Natural killer cell (primary cell): ENCODE results near the gene BDNF. TPM values are rescaled to one million over a fixed set of nuclear protein-coding genes. Genes with fewer than 3 reads are reported as not detected.

ENCODE experiments used
- ATAC-seq, 3 donors: fragments of 150-1000 bp in 2 of 3; fragments of 200-7000 bp in 1 of 3; cut with Tn5 transposase; 1 replicate in 1 of 3; 2 replicates in 2 of 3; pipeline ENCODE4 v1.10.0; 2021; ENCODE audit warnings: mild to moderate bottlenecking in 2 of 3, moderate library complexity in 2 of 3
- DNase-seq, 2 donors: peaks; one replicate each; pipeline versions ENCODE4 v3.0.0 to v3.0.0-alpha.2; 2013 to 2021; ENCODE audit warnings: mixed read lengths in 1 of 2
- H3K27ac ChIP-seq: one replicate; pipeline ENCODE4 v1.5.1; 2013; ENCODE audit warnings: mild to moderate bottlenecking, low read length
- H3K27me3 ChIP-seq: one replicate; pipeline ENCODE4 v1.6.1; 2013; ENCODE audit warnings: low read length; ENCODE audit not compliant: control insufficient read depth, insufficient read depth
- H3K36me3 ChIP-seq: one replicate; pipeline ENCODE4 v1.6.1; 2013; ENCODE audit warnings: low read length; ENCODE audit not compliant: control insufficient read depth, insufficient read depth
- H3K4me1 ChIP-seq: one replicate; pipeline ENCODE4 v1.6.1; 2013; ENCODE audit warnings: low read length; ENCODE audit not compliant: control insufficient read depth, insufficient read depth
- H3K4me3 ChIP-seq: one replicate; pipeline ENCODE4 v1.5.1; 2013; ENCODE audit warnings: low read length
- H3K9me3 ChIP-seq: one replicate; pipeline ENCODE4 v1.6.1; 2013; ENCODE audit warnings: low read length; ENCODE audit not compliant: control insufficient read depth, insufficient read depth
- H3K27ac Mint-ChIP-seq, 2 donors: one replicate each; pipeline ENCODE4 v1.8.0; 2022; ENCODE audit warnings: mild to moderate bottlenecking in 2 of 2, mixed read lengths in 2 of 2, moderate library complexity in 1 of 2
- H3K27me3 Mint-ChIP-seq, 2 donors: one replicate each; pipeline ENCODE4 v1.8.0; 2022; ENCODE audit warnings: low read depth in 2 of 2, mixed read lengths in 2 of 2
- H3K36me3 Mint-ChIP-seq: one replicate; pipeline ENCODE4 v1.8.0; 2022; ENCODE audit warnings: mixed read lengths
- H3K4me1 Mint-ChIP-seq, 2 donors: one replicate each; pipeline ENCODE4 v1.8.0; 2022; ENCODE audit warnings: mixed read lengths in 2 of 2
- H3K4me3 Mint-ChIP-seq: one replicate; pipeline ENCODE4 v1.8.0; 2022; ENCODE audit warnings: mild to moderate bottlenecking, moderate library complexity, mixed read lengths
- H3K9me3 Mint-ChIP-seq, 2 donors: one replicate each; pipeline ENCODE4 v1.8.0; 2022; ENCODE audit warnings: mixed read lengths in 2 of 2
- CTCF ChIP-seq: fragments of 200-600 bp; IDR thresholded peaks from one replicate; pipeline ENCODE4 v1.8.0; 2022; ENCODE audit warnings: antibody characterized with exemption
- WGBS: methylation state at CpG from one replicate; pipeline ENCODE4 v1.1.7; 2013; ENCODE audit warnings: missing lambda C conversion rate; ENCODE audit not compliant: insufficient coverage; 5-methylcytosine and 5-hydroxymethylcytosine counted together
- intact Hi-C: fragments of 100-400 bp; cut with micrococcal nuclease; formaldehyde crosslinking; loops from one replicate; pipeline ENCODE4 v1.14.2; 2022
- total RNA-seq, 4 donors: library from RNA; stranded (reverse); fragments of 120-200 nt in 1 of 4; gene quantifications; one replicate each; pipeline versions ENCODE4 v1.2.3 to v1.2.4, GENCODE V29; 2013 to 2022

BDNF gene
- total RNA-seq, 3 donors from 2014 or later (not counting 1 experiment from before 2014, with no cell fraction given), result not detected

GRCh38 chr11:27618281-27618915 is 81.9 kb downstream of the BDNF start:
- H3K27me3 Mint-ChIP-seq, result no peaks in the 10 kb centered on the region
- no peak overlapping the region for H3K27ac Mint-ChIP-seq
- H3K27ac ChIP-seq, result no peak overlapping the region
- no peaks in the 10 kb centered on the region for H3K4me1 ChIP-seq
- no peaks in the 10 kb centered on the region for H3K4me1 Mint-ChIP-seq
- 0% methylated on average over 1 of the region's 2 CpGs for WGBS
- H3K4me3 Mint-ChIP-seq, result no peak overlapping the region
- no peaks in the 10 kb centered on the region for H3K9me3 ChIP-seq
- TF ChIP-seq CTCF, result no peak
- H3K27me3 ChIP-seq, result no peaks in the 10 kb centered on the region
- H3K9me3 Mint-ChIP-seq, result peaks cover 4 to 8% of the 10 kb centered on the region in 2 donors
- H3K36me3 ChIP-seq, result no peaks in the 10 kb centered on the region
- ATAC-seq (no peak), DNase-seq (no peak)
- no peak overlapping the region for H3K4me3 ChIP-seq
- no peaks in the 10 kb centered on the region for H3K36me3 Mint-ChIP-seq
- intact Hi-C loops, result no loop called here

GRCh38 chr11:27616711-27617110 is 83.5 kb downstream of the BDNF start:
- DNase-seq (no peak), ATAC-seq (no peak)
- Histone ChIP-seq H3K27ac (no peak overlapping the region), H3K4me3 (no peak overlapping the region), H3K4me1 (no peaks in the 10 kb centered on the region), H3K9me3 (no peaks in the 10 kb centered on the region), H3K36me3 (no peaks in the 10 kb centered on the region), H3K27me3 (no peaks in the 10 kb centered on the region)
- no peak for TF ChIP-seq CTCF
- H3K9me3 Mint-ChIP-seq, result peaks cover 4 to 8% of the 10 kb centered on the region in 2 donors
- H3K4me1 Mint-ChIP-seq, result no peaks in the 10 kb centered on the region
- no peaks in the 10 kb centered on the region for H3K36me3 Mint-ChIP-seq
- H3K27ac Mint-ChIP-seq, result no peak overlapping the region
- intact Hi-C loops, result no loop called here
- H3K27me3 Mint-ChIP-seq, result no peaks in the 10 kb centered on the region
- 64% methylated on average over 2 of the region's 2 CpGs for WGBS
- H3K4me3 Mint-ChIP-seq, result no peak overlapping the region

DNA sequence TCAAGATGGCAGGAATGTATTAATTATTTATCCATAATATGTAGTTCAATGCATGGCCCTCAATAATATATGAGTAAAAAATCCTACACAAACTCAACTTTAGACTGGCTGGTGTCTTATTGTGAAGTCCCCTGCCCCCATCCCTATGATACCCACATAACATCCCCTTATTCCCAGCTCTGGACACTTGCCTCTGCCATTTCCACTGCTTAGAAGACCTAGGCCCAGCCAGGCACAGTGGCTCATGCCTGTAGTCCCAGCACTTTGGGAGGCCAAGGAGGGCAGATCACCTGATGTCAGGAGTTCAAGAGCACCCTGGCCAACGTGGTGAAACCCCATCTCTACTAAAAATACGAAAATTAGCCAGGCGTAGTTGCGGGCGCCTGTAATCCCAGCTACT is 84.4 kb downstream of the BDNF start:
- H3K4me1 ChIP-seq, result no peaks in the 10 kb centered on the region
- no peak overlapping the region for H3K4me3 Mint-ChIP-seq
- H3K4me1 Mint-ChIP-seq, result no peaks in the 10 kb centered on the region
- H3K36me3 ChIP-seq, result no peaks in the 10 kb centered on the region
- ATAC-seq, result no peak
- H3K27me3 Mint-ChIP-seq, result no peaks in the 10 kb centered on the region
- peaks cover 7 to 12% of the 10 kb centered on the region in 2 donors for H3K9me3 Mint-ChIP-seq
- intact Hi-C loops, result no loop called here
- no peaks in the 10 kb centered on the region for H3K36me3 Mint-ChIP-seq
- no peak overlapping the region for H3K27ac Mint-ChIP-seq
- no peak for DNase-seq
- TF ChIP-seq CTCF, result no peak
- H3K27me3 ChIP-seq, result no peaks in the 10 kb centered on the region
- H3K27ac ChIP-seq, result no peak overlapping the region
- H3K9me3 ChIP-seq, result no peaks in the 10 kb centered on the region
- WGBS, result 90% methylated on average over 5 of the region's 5 CpGs
- no peak overlapping the region for H3K4me3 ChIP-seq

DNA sequence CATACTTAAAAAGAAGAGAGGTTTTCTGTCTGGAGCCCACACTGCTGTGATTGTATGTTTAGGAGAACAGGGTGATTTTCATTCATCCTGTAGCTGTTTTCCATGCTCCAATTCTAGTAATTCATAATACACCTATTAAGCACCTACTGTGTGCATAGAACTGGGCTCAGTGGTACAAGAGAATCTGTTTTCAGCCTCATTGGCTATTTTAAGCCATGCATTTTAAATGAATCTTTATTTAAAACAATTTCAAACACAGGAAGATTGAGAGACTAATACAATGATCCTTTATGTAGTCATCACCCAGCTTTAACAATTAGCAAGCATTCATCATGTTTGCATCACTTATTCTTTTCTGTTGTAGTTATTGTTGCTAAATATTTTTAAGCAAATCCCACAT is 86.2 kb downstream of the BDNF start:
- no peaks in the 10 kb centered on the region for H3K36me3 ChIP-seq
- H3K27me3 ChIP-seq, result no peaks in the 10 kb centered on the region
- H3K4me1 ChIP-seq, result no peaks in the 10 kb centered on the region
- no peaks in the 10 kb centered on the region for H3K4me1 Mint-ChIP-seq
- H3K27ac ChIP-seq, result no peak overlapping the region
- H3K9me3 Mint-ChIP-seq, result peaks cover 8 to 16% of the 10 kb centered on the region in 2 donors
- intact Hi-C loops, result no loop called here
- DNase-seq (no peak), ATAC-seq (no peak)
- H3K9me3 ChIP-seq, result no peaks in the 10 kb centered on the region
- H3K27me3 Mint-ChIP-seq, result no peaks in the 10 kb centered on the region
- H3K4me3 Mint-ChIP-seq, result no peak overlapping the region
- no peak overlapping the region for H3K27ac Mint-ChIP-seq
- H3K4me3 ChIP-seq, result no peak overlapping the region
- no peak for TF ChIP-seq CTCF
- no peaks in the 10 kb centered on the region for H3K36me3 Mint-ChIP-seq
